ENCODE results near the gene SWSAP1.
A peak's percentile ranks its signal among the peaks of the same experiment; 100 is the strongest.
"Not testable (repeated sequence)": the region's sequence is repeated elsewhere in the genome, so short reads cannot be mapped to it uniquely, and the experiment has no call there.

Gene SWSAP1

GRCh38 chr19:11374433-11375142 lies at the start of gene SWSAP1:
SWSAP1 (plus strand) TSS chr19:11374666; CDS start chr19:11374681, 15 bp downstream.
- DNase-seq (ENCODE audit: low read depth) = peak; percentile 100

- no peak for DNase-seq (ENCODE audit: low read depth)
Measured at GRCh38 chr19:11324748-11325389, 49.6 kb upstream of the SWSAP1 start.

GRCh38 chr19:11325544-11325943 lies 48.9 kb upstream of the SWSAP1 start:
- no peak for DNase-seq (ENCODE audit: low read depth)

GRCh38 chr19:11330127-11330526 lies 44.3 kb upstream of the SWSAP1 start:
- DNase-seq (ENCODE audit: low read depth) = no peak

GRCh38 chr19:11331502-11331901 lies 43.0 kb upstream of the SWSAP1 start:
- DNase-seq (ENCODE audit: low read depth) = no peak

GRCh38 chr19:11332822-11333221 lies 41.6 kb upstream of the SWSAP1 start:
- DNase-seq (ENCODE audit: low read depth) = no peak

GRCh38 chr19:11333838-11334237 lies 40.6 kb upstream of the SWSAP1 start:
- DNase-seq (ENCODE audit: low read depth) = peak; percentile 52

GRCh38 chr19:11335449-11336146 lies 38.9 kb upstream of the SWSAP1 start:
- DNase-seq (ENCODE audit: low read depth) = no peak

GRCh38 chr19:11337080-11337479 lies 37.4 kb upstream of the SWSAP1 start:
- DNase-seq (ENCODE audit: low read depth) = no peak

- no peak for DNase-seq (ENCODE audit: low read depth)
Measured at GRCh38 chr19:11338121-11338520, 36.3 kb upstream of the SWSAP1 start.

- DNase-seq (ENCODE audit: low read depth) = no peak
Measured at GRCh38 chr19:11338569-11339253, 35.8 kb upstream of the SWSAP1 start.

GRCh38 chr19:11339254-11340098 lies 35.0 kb upstream of the SWSAP1 start, which contains the start of gene RAB3D:
RAB3D (minus strand) TSS chr19:11339657; CDS start chr19:11337399, 2,258 bp downstream.
- peak; percentile 91 for DNase-seq (ENCODE audit: low read depth)

- not testable (repeated sequence) for DNase-seq (ENCODE audit: low read depth)
Measured at GRCh38 chr19:11340099-11340467, 34.4 kb upstream of the SWSAP1 start.

GRCh38 chr19:11342429-11342828 lies 32.0 kb upstream of the SWSAP1 start:
- DNase-seq (ENCODE audit: low read depth) = no peak

GRCh38 chr19:11345122-11345803 lies 29.2 kb upstream of the SWSAP1 start:
- peak; percentile 30 for DNase-seq (ENCODE audit: low read depth)

GRCh38 chr19:11346104-11346940 lies 28.1 kb upstream of the SWSAP1 start, which contains the start of the genes CCDC159 and TMEM205:
CCDC159 (plus strand) TSS chr19:11346519; CDS start chr19:11346607, 88 bp downstream.
TMEM205 (minus strand) TSS chr19:11346268; CDS start chr19:11345619, 649 bp downstream.
- DNase-seq (ENCODE audit: low read depth) = peak; percentile 100

- DNase-seq (ENCODE audit: low read depth) = no peak
Measured at GRCh38 chr19:11347546-11348039, 26.9 kb upstream of the SWSAP1 start.

- DNase-seq (ENCODE audit: low read depth) = no peak
Measured at GRCh38 chr19:11349171-11349570, 25.3 kb upstream of the SWSAP1 start.

- DNase-seq (ENCODE audit: low read depth) = not testable (repeated sequence)
Measured at GRCh38 chr19:11354102-11354501, 20.4 kb upstream of the SWSAP1 start.

Measured in ELR (cell line).